Stimulated activated CD4-positive, alpha-beta T cell treated with anti-CD3 and anti-CD28 coated beads, Interleukin-4, amount 100 ng/mL, for 48 hours (primary cell): ENCODE results near the gene MRPL30.
"Not testable (repeated sequence)": the region's sequence is repeated elsewhere in the genome, so short reads cannot be mapped to it uniquely, and the experiment has no call there.

ENCODE experiments used
- DNase-seq, 2 donors: peaks; one replicate each; pipeline ENCODE4 v3.0.0-alpha.2; 2020; ENCODE audit warnings: low read depth in 2 of 2

Gene MRPL30

DNA sequence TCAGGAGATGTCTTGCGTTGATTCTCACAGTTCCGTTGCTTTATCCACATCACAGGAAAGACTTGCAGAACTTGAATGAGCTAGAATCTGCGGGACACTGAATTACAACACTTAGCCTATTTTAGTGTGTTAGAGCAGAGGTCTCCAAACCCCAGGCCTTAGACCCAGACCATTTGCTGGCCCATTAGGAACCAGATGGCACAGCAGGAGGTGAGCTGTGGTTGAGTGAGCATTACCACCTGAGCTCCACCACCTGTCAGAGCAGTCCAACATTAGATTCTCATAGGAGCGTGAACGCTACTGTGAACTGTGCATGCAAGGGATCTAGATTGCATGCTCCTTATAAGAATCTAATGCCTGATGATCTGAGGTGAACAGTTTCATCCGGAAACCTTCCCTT, 3.8 kb downstream of the MRPL30 start:
- no peak for DNase-seq

DNA sequence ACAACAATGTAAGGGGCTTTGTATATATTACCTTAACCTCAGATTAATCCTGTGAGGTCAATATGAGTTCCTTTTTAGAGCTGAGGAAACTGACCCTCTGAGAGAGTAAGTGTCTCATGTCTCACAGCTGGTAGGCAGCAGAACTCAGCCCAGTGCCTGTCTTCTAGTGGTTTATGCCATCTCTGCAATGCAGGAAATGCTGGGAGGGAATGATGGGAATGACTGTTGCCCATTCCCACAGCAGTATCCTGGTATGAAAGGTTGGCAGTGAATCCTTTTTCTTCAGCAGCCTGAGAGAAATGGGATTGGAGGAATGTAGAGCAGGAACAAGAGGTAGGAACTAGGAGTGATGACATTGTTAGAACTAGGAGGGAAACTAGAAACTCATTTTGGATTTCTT, 6.0 kb downstream of the MRPL30 start:
- no peak for DNase-seq

DNA sequence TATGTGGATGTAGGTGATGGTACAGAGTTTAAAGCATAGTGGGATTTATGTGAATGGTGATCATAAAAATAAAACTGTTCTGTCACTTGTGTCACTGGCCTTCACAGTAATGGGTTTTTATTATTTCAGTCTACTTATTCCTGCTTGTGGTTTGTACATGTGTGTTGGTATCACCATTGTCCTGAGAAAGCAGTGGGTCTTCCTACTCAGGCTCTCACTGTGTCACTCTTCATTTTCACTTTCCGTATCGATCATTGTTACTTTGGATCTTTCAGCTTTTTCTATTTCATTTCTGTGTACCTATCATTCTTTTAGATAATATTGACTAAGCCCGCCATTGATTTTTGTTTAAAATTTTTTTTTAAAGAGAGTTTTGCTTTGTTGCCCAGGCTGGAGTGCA, 7.4 kb downstream of the MRPL30 start:
- DNase-seq: no peak

DNA sequence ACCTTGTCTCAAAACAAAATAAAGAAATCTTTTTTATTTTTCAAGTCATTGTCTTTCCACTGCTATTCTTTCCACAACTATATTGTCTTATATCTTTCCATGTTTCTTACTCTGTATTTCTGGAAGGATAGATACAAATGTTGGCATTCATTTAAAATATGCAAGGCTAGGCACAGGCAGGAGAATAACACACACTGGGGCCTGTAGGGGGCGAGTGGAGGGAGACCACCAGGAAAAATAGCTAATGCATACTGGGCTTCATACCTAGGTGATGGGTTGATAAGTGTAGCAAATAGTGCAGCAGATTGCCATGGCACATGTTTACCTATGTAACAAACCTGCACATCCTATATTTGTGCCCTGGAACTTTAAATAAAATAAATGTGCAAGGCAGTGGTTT, 9.6 kb downstream of the MRPL30 start:
- DNase-seq: no peak

DNA sequence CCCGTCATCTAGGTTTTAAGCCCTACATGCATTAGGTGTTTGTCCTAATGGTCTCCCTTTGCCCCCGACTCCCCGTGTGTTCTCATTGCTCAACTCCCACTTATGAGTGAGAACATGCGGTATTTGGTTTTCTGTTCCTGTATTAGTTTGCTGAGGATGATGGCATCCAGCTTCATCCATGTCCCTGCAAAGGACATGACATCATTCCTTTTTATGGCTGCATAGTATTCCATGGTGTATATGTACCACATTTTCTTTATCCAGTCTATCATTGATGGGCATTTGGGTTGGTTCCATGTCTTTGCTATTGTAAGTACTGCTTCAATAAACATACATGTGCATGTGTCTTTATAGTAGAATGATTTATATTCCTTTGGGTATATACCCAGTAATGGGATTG, 11.4 kb downstream of the MRPL30 start:
- not testable (repeated sequence) for DNase-seq

DNA sequence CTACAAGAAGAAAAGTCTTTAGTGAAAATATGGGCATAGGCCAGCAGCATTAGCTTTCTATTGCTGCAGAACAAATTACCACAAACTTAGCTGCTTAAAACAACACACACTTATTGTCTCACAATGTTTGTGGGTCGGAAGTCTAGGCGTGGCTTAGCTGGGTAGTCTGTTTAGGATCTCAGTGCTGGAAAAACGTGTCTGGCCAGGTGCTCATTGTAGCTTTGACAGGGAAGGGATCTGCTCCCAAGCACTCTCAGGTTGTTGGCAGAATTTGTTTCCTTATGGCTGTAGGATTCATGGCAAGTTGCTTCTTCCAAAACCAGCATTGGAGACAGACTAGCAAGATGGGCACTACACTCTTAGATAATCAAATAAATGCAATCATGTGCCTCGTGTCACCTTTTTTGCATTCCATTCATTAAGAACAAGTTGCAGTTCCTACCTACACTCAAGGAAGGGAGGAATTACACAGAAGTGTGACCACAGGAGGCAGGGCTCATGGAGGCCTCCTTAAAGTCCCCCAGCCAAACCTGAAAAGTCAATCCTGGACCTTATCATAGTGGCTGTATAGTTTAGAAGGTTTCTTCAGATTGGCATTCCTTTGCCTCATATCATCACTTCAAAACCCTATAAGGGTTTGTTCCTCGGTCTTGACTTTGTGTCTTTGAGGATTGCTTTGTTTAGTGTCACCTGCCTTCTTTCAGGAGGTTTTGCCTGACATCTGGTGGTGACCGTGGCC, 17.3 kb downstream of the MRPL30 start:
- no peak for DNase-seq

DNA sequence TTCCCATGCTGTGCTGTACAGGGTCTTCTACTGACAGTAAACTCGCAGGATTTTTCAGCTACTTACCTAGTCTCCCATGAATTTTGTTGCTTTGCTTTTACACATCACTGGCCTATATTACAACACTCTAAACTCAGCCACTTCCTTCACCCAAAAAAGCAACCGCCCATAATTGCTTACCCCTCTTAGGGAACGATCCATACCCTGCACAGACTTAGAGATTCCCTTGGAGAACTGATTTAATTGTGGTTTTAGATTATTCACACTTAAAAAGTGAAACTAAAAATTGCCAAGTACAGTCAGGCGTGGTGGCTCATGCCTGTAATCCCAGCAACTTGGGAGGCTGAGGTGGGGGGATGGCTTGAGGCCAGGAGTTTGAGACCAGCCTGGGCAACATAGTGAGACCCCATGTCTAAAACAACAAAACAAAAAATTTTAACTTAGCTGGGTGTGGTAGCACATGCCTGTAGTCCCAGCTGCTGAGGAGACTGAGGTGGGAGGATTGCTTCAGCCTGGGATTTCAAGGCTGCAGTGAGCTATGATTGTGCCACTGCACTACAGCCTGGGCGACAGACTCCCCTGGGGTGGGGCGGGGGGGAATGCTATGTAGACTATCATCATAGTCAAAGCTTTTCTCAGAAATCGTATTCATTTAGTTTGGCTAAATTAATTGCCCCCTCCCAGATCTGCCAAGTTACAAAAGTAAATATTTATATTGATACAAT, 19.3 kb downstream of the MRPL30 start:
- no peak for DNase-seq

DNA sequence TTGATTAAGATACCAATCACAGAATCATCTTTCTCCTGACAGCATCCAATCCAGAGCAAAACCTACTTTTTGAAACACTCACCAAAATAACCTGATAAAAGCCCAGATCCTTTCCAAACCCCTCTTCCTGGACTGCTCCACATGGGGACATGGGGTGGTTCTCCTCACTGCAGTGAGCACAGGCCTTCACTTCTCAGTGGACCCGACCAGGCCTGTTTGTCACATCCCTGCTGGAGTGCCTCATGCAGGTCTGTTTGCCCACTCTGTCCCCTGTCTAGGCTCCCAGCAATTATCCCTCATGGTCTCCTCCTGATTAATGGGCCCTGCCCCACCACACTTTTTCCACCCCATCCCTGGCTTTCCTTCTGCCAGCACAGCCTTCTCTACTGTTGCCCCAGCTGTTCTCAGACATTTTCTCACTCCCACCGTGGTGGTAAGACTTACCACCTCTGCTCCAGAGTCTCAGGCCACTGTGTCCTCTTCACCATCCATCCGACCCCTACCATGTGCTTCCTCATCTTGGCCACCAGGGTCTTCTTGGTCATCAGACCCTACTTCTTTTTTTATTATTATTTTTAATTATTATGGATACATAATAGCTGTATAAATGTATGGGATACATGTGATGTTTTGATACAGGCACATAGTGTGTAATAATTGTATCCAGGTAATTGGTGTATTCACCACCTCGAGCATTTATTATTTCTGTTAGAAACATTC, 21.1 kb downstream of the MRPL30 start:
- DNase-seq: no peak

DNA sequence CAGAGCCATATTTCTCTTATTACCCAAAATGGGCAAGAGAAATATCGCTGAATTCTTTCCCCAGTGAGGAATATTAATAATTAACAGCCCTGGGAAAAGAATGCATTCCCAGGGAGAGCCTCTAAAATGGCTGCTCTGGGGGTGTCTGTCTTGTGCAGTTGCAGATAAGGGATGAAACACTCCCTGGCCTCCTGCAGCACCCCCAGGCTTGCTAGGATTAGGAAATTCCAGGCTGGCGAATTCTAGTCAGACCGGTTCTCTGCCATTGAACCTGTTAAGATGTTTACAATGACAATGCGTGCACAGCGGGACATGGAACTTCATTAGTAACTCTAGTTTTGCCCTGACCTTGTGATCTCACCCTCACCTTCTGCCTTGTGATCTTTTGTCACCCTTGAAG, 24.5 kb downstream of the MRPL30 start:
- DNase-seq: no peak

DNA sequence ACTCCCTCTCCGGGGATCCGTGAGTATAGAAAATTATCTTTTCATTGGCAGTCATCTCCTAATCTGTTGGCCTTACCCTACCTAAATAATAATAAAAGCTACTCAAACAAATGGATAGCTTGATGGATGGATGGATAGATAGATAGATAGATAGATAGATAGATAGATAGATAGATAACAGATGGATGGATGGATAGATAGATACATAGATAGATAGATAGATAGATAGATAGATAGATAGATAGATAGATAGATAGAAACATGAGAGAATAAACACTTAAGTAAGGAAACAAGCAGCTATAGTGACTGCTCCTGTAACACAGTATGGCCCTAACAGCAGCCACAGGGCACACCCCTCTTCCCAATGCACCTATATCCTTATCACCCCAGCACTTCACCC, 35.1 kb downstream of the MRPL30 start:
- DNase-seq: no peak

DNA sequence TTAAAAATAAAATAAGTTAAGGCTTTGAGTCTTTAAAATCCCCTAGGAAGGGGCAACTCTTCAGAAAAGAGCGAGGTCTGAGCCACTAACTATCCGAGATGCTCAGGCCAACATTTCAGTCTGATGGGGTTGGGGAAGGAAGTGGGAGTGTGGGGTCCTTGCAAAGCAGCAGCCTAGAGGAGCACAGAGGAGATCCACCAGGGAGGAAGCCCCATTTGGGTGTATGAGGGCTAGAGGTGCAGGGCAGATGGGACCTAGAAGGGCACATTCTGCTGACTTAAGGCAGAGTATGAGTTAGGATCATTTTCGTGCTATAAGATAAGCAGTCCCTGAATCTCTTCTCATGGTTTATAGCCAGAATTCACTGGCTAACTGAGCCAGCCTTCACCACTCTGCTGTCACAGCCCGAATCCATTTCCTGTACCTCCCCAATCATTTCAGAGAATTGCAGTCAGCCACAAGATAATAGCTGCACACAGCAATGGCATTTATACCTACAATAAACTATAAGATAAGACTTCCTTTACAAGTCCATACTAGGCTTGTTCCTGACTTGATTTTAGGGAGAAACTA, 37.0 kb downstream of the MRPL30 start:
- DNase-seq: no peak

DNA sequence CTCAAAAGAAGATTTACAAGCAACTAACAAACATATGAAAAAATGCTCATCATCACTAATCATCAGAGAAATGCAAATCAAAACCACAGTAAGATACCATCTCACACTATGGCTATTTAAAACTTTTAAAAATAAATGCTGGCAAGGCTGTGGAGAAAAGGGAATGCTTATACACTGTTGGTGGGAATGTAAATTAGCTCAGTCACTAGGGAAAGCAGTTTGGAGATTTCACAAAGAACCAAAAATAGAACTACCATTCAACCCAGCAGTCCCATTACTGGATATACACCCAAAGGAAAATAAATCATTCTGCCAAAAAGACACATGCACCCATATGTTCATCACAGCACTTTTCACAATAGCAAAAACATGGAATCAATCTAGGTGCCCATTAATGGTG, 52.2 kb downstream of the MRPL30 start:
- not testable (repeated sequence) for DNase-seq

DNA sequence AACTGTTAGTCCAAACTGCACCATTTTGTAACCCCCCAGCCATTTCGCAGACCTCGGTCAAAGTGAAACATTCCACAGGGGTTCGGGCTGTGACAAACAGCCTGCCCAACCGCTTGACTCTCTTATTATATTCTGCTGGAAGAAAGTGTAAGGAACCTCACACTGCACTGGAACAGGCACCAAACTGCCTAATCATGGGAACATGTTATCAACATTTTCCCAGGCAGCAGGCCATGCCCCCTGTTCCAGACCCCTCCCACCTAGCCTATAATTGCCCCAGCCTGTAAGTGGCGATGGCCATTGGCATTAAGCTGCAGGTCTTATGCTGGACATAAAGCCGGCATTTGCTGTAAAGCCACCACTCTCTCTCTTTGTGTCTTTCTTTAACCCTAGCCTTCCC, 57.6 kb downstream of the MRPL30 start:
- no peak for DNase-seq

DNA sequence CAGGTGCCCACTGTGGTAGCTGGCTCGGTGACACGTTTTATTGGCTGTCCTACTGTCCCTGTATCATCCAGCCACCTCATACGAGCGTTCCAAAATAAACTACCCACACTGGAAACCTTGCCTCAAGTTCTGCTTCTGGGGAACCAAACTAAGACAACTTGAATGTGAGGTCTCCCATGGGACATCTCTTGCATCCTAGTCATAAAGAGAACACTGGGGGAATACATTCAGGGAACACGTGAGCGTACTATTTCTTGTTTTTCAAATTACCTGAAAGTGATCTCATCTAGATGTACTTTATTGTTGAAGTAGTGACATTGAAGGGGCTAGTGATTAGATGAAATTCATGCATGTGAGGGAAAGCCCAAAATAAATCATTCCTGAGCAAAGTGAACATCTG, 59.4 kb downstream of the MRPL30 start:
- DNase-seq: no peak

DNA sequence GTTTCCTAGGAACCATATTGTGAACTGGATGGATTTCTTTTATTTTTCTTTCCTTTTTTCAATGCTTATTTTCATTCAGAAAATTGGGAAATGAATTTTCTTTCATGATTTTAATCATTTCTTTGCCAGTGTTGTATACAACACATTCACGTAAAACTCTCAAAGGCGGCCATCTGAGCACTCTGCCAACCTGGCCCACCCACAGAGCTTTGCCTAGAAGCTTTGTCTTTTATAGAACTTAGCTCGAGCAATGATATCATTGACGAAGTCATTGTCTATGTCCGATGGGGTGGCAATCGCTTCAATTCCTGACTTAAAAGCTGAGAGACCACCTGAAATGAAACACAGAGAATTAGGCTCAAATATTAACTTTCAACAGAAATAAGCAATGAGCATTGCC, 61.2 kb downstream of the MRPL30 start:
- no peak for DNase-seq
